Hepatocyte (in vitro differentiated cells): ENCODE data around the gene KRT80.

Source experiments
- EZH2 ChIP-seq: fragments of 200-600 bp; sonication (generic); IDR thresholded peaks from 2 replicates; pipeline ENCODE4 v1.6.1; 2016; ENCODE audit warnings: antibody characterized with exemption, mild to moderate bottlenecking, borderline replicate concordance
- TF ChIP-seq, protein P1 (sequence below): fragments of 200-600 bp; sonication (generic); IDR thresholded peaks from 2 replicates; pipeline ENCODE4 v1.5.1; 2016; ENCODE audit warnings: antibody characterized with exemption, mild to moderate bottlenecking; ENCODE audit not compliant: poor library complexity

- TF ChIP-seq, protein P1, sequence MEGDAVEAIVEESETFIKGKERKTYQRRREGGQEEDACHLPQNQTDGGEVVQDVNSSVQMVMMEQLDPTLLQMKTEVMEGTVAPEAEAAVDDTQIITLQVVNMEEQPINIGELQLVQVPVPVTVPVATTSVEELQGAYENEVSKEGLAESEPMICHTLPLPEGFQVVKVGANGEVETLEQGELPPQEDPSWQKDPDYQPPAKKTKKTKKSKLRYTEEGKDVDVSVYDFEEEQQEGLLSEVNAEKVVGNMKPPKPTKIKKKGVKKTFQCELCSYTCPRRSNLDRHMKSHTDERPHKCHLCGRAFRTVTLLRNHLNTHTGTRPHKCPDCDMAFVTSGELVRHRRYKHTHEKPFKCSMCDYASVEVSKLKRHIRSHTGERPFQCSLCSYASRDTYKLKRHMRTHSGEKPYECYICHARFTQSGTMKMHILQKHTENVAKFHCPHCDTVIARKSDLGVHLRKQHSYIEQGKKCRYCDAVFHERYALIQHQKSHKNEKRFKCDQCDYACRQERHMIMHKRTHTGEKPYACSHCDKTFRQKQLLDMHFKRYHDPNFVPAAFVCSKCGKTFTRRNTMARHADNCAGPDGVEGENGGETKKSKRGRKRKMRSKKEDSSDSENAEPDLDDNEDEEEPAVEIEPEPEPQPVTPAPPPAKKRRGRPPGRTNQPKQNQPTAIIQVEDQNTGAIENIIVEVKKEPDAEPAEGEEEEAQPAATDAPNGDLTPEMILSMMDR, result no peak
- TF ChIP-seq EZH2, result no peak
Measured at GRCh38 chr12:52130711-52131110, 61.1 kb downstream of the KRT80 start.
